ENCODE data around the gene COX7B2.

COX7B2 gene

GRCh38 chr4:46894826-46895225, 14.2 kb downstream of the COX7B2 start:
- H3K27ac ChIP-seq: no peak overlapping the region
- TF ChIP-seq ZFX (IDR thresholded peaks at IDR 0.05): no peak
- TF ChIP-seq CTCF (conservative IDR thresholded peaks at IDR 0.05): no peak

- no peak for TF ChIP-seq CTCF (conservative IDR thresholded peaks at IDR 0.05)
- TF ChIP-seq ZFX (IDR thresholded peaks at IDR 0.05): no peak
- no peak overlapping the region for H3K27ac ChIP-seq
Measured at GRCh38 chr4:46890056-46890455, 19.0 kb downstream of the COX7B2 start.

- H3K27ac ChIP-seq: no peak overlapping the region
- TF ChIP-seq ZFX (IDR thresholded peaks at IDR 0.05): no peak
- TF ChIP-seq CTCF (conservative IDR thresholded peaks at IDR 0.05): no peak
Measured at GRCh38 chr4:46889410-46889809, 19.6 kb downstream of the COX7B2 start.

GRCh38 chr4:46886711-46887110, 22.3 kb downstream of the COX7B2 start:
- TF ChIP-seq CTCF (conservative IDR thresholded peaks at IDR 0.05) (peak; percentile 55), ZFX (IDR thresholded peaks at IDR 0.05) (no peak)
- no peak overlapping the region for H3K27ac ChIP-seq

GRCh38 chr4:46878641-46879040, 30.4 kb downstream of the COX7B2 start:
- TF ChIP-seq CTCF (conservative IDR thresholded peaks at IDR 0.05) (no peak), ZFX (IDR thresholded peaks at IDR 0.05) (no peak)
- H3K27ac ChIP-seq: no peak overlapping the region

GRCh38 chr4:46874811-46875210, 34.2 kb downstream of the COX7B2 start:
- no peak overlapping the region for H3K27ac ChIP-seq
- TF ChIP-seq CTCF (conservative IDR thresholded peaks at IDR 0.05) (no peak), ZFX (IDR thresholded peaks at IDR 0.05) (no peak)

GRCh38 chr4:46870411-46870810, 38.6 kb downstream of the COX7B2 start:
- no peak overlapping the region for H3K27ac ChIP-seq
- TF ChIP-seq CTCF (conservative IDR thresholded peaks at IDR 0.05) (no peak), ZFX (IDR thresholded peaks at IDR 0.05) (no peak)
